ENCODE results near the gene IMP4. TPM values are rescaled to one million over a fixed set of nuclear protein-coding genes. Genes with fewer than 3 reads are reported as not detected.

The IMP4 gene
- total RNA-seq = 121 and 140 TPM in 2 replicates

GRCh38 chr2:130342533-130343275 is at the start of gene IMP4:
Gene IMP4, plus strand, starts transcription at chr2:130342897. Its CDS starts 36 bp downstream, at chr2:130342933.
- H3K36me3 Mint-ChIP-seq (ENCODE audit: low read depth) = peaks cover 82% of the 10 kb centered on the region
- peak within 1 kb of the TSS; percentile 100 for H3K27ac Mint-ChIP-seq

GRCh38 chr2:130300258-130300969 is 42.3 kb upstream of the IMP4 start:
- H3K27ac Mint-ChIP-seq = no peak overlapping the region
- peaks cover 19% of the 10 kb centered on the region for H3K27me3 Mint-ChIP-seq
- H3K4me3 Mint-ChIP-seq = no peak overlapping the region
- intact Hi-C loops (cut with micrococcal nuclease) = no loop called here
- ChIA-PET CTCF (no interaction called here), POLR2A (no interaction called here)
- ATAC-seq (ENCODE audit: low read depth) (no peak), DNase-seq (no peak)
- no peaks in the 10 kb centered on the region for H3K36me3 Mint-ChIP-seq (ENCODE audit: low read depth)
- H3K9me3 Mint-ChIP-seq = no peaks in the 10 kb centered on the region
- H3K4me1 Mint-ChIP-seq = no peaks in the 10 kb centered on the region
- no peak for TF ChIP-seq CTCF (IDR thresholded peaks at IDR 0.05)

More at GRCh38 chr2:130342533-130343275, at the start of gene IMP4:
- DNase-seq (peak; percentile 86), ATAC-seq (ENCODE audit: low read depth) (peak; percentile 84)
- intact Hi-C loops (cut with micrococcal nuclease) = loop anchor here (1.0 to 10.0 kb wide), 8 partner anchors 13 to 763 kb away; partner anchors contain the start of genes FAM168B, GPR148, PLEKHB2 and SMPD4
- Mint-ChIP-seq H3K27me3 (no peaks in the 10 kb centered on the region), H3K4me3 (peak within 1 kb of the TSS; percentile 100), H3K9me3 (no peaks in the 10 kb centered on the region), H3K4me1 (peaks cover 57% of the 10 kb centered on the region)
- ChIA-PET POLR2A (interaction anchor here (0.6 to 3.5 kb wide), 18 partner anchors 8 to 1150 kb away, joined by 3 to 96 read pairs (median 8); partner anchors contain the start of genes PTPN18 and SMPD4), CTCF (interaction anchor here (1.2 to 3.3 kb wide), 10 partner anchors 10 to 455 kb away, joined by 3 to 19 read pairs (median 6); partner anchors contain the start of genes MZT2B and SMPD4)
- no peak for TF ChIP-seq CTCF (IDR thresholded peaks at IDR 0.05)

- Mint-ChIP-seq H3K27ac (no peak overlapping the region), H3K4me1 (no peaks in the 10 kb centered on the region), H3K4me3 (no peak overlapping the region), H3K27me3 (peaks cover 18% of the 10 kb centered on the region), H3K9me3 (no peaks in the 10 kb centered on the region), H3K36me3 (ENCODE audit: low read depth) (no peaks in the 10 kb centered on the region)
- no peak for TF ChIP-seq CTCF (IDR thresholded peaks at IDR 0.05)
- no peak for ATAC-seq (ENCODE audit: low read depth)
- POLR2A ChIA-PET = no interaction called here
- CTCF ChIA-PET = no interaction called here
- no peak for DNase-seq
- intact Hi-C loops (cut with micrococcal nuclease) = no loop called here
Measured at GRCh38 chr2:130300970-130301348, 41.7 kb upstream of the IMP4 start.

GRCh38 chr2:130302164-130302886 is 40.4 kb upstream of the IMP4 start:
- Mint-ChIP-seq H3K9me3 (no peaks in the 10 kb centered on the region), H3K27me3 (peaks cover 20% of the 10 kb centered on the region), H3K4me3 (no peak overlapping the region), H3K36me3 (ENCODE audit: low read depth) (no peaks in the 10 kb centered on the region), H3K27ac (no peak overlapping the region), H3K4me1 (no peaks in the 10 kb centered on the region)
- CTCF ChIA-PET = no interaction called here
- ATAC-seq (ENCODE audit: low read depth) (no peak), DNase-seq (no peak)
- POLR2A ChIA-PET = no interaction called here
- TF ChIP-seq CTCF (IDR thresholded peaks at IDR 0.05) = no peak
- intact Hi-C loops (cut with micrococcal nuclease) = no loop called here

All from activated B cell treated with CpG ODN at 0.5 μM for 24 hours (primary cell).